Thoracic aorta (tissue), 2 donors: ENCODE data around the gene ZIC4. TPM values are rescaled to one million over a fixed set of nuclear protein-coding genes. Genes with fewer than 3 reads are reported as not detected.

ENCODE experiments used
- ATAC-seq: fragments of 150-250 bp; one replicate; pipeline ENCODE4 v1.8.0; 2017; ENCODE audit warnings: low read depth; ENCODE audit not compliant: insufficient number of reproducible peaks, low FRiP score
- DNase-seq: peaks from one replicate; pipeline ENCODE4 v3.0.0-alpha.2; 2020; ENCODE audit warnings: low spot score
- H3K27ac ChIP-seq, 2 donors: fragments of 200-600 bp; sonication (generic); 1 replicate in 1 of 2; 2 replicates in 1 of 2; pipeline ENCODE4 v1.5.1; 2016; ENCODE audit warnings: mild to moderate bottlenecking in 2 of 2, moderate library complexity in 2 of 2
- H3K27me3 ChIP-seq: fragments of 200-600 bp; sonication (generic); replicated peaks from 2 replicates; pipeline ENCODE4 v1.6.0; 2016; ENCODE audit warnings: mild to moderate bottlenecking; ENCODE audit not compliant: insufficient read depth
- H3K36me3 ChIP-seq: fragments of 200-600 bp; sonication (generic); one replicate; pipeline ENCODE4 v1.5.1; 2016
- H3K4me1 ChIP-seq, 2 donors: fragments of 200-600 bp; sonication (generic); 1 replicate in 1 of 2; 2 replicates in 1 of 2; pipeline versions ENCODE4 v1.5.1 to v1.6.0; 2016; ENCODE audit warnings: low read depth in 2 of 2, mild to moderate bottlenecking in 1 of 2; ENCODE audit not compliant: control insufficient read depth in 1 of 2
- H3K4me3 ChIP-seq: fragments of 200-600 bp; sonication (generic); 2 replicates; pipeline ENCODE4 v1.5.1; 2016; ENCODE audit warnings: mild to moderate bottlenecking
- H3K9me3 ChIP-seq: fragments of 200-600 bp; sonication (generic); 2 replicates; pipeline ENCODE4 v1.5.1; 2016
- total RNA-seq, 2 donors: library from RNA; depleted of rRNA; stranded (reverse); fragments of >200 nt; gene quantifications; one replicate each; pipeline versions ENCODE4 v1.1.0 to v1.2.3, GENCODE V29; 2016
- TF ChIP-seq, protein P1 (sequence below): fragments of 200-600 bp; sonication (generic); IDR thresholded peaks from one replicate; pipeline ENCODE4 v1.5.1; 2019; ENCODE audit warnings: antibody characterized with exemption

ZIC4 gene
- total RNA-seq, 2 donors from 2014 or later: not detected

GRCh38 chr3:147393943-147394883 lies 12.1 kb downstream of the ZIC4 start:
- Histone ChIP-seq H3K27me3 (peaks cover 30% of the 10 kb centered on the region), H3K4me1 (peaks cover 26 to 57% of the 10 kb centered on the region in 2 donors), H3K4me3 (peak overlapping the region; percentile 67), H3K27ac (peak overlapping the region in 1 of 2 donors; percentile 42), H3K36me3 (no peaks in the 10 kb centered on the region), H3K9me3 (no peaks in the 10 kb centered on the region)
- ATAC-seq (no peak), DNase-seq (no peak)
- TF ChIP-seq, protein P1, sequence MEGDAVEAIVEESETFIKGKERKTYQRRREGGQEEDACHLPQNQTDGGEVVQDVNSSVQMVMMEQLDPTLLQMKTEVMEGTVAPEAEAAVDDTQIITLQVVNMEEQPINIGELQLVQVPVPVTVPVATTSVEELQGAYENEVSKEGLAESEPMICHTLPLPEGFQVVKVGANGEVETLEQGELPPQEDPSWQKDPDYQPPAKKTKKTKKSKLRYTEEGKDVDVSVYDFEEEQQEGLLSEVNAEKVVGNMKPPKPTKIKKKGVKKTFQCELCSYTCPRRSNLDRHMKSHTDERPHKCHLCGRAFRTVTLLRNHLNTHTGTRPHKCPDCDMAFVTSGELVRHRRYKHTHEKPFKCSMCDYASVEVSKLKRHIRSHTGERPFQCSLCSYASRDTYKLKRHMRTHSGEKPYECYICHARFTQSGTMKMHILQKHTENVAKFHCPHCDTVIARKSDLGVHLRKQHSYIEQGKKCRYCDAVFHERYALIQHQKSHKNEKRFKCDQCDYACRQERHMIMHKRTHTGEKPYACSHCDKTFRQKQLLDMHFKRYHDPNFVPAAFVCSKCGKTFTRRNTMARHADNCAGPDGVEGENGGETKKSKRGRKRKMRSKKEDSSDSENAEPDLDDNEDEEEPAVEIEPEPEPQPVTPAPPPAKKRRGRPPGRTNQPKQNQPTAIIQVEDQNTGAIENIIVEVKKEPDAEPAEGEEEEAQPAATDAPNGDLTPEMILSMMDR: no peak

DNA sequence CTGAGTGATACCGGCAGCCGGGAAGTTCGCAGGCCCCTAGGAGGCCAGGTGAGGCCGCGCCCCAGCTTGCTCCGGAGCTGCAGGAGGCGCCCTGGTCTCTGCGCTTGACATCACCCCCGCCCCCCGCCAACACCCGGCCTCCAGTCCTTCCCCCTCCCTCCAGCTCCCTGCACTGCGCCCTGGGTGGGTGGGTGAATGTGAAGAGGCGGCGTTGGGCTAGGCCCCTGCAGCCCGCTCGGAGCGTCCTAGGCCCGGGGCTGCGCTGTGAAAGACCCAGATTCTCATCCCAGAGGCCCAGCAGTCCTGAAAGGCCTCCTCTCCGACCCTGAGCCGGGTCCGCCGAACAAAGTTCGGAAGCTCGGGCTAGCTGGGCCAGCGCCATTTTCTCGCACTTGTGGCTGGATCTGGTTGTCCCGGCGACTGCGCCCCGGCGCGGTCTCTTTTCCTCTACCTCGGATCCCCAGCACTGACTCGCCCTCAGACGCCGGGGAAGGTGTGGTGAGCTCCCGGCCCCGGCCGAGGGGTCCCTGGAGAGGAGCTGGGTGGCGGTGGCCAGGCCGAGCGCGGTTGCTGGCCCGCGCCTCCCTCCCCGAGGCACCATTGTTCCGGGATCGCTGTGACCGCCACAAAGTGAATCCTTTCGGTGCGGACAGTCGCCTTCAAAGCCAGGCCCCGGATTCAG lies 12.9 kb downstream of the ZIC4 start:
- ATAC-seq (no peak), DNase-seq (no peak)
- H3K4me3 ChIP-seq: peak overlapping the region; percentile 67
- no peaks in the 10 kb centered on the region for H3K36me3 ChIP-seq
- H3K4me1 ChIP-seq: peaks cover 26 to 57% of the 10 kb centered on the region in 2 donors
- peaks cover 30% of the 10 kb centered on the region for H3K27me3 ChIP-seq
- H3K27ac ChIP-seq: peak overlapping the region in 1 of 2 donors; percentile 42
- no peaks in the 10 kb centered on the region for H3K9me3 ChIP-seq
- TF ChIP-seq, protein P1: no peak

- ATAC-seq (no peak), DNase-seq (no peak)
- H3K9me3 ChIP-seq: no peaks in the 10 kb centered on the region
- H3K36me3 ChIP-seq: no peaks in the 10 kb centered on the region
- H3K4me3 ChIP-seq: peak overlapping the region; percentile 67
- H3K27me3 ChIP-seq: peaks cover 30% of the 10 kb centered on the region
- TF ChIP-seq, protein P1: no peak
- peaks cover 25 to 50% of the 10 kb centered on the region in 2 donors for H3K4me1 ChIP-seq
- peak overlapping the region in 1 of 2 donors; percentile 60 for H3K27ac ChIP-seq
These were observed 13.8 kb downstream of the ZIC4 start for GRCh38 chr3:147392625-147392946.

- H3K27me3 ChIP-seq: peaks cover 30% of the 10 kb centered on the region
These were observed 14.3 kb downstream of the ZIC4 start for GRCh38 chr3:147391781-147392624.

More at GRCh38 chr3:147391781-147392624, 14.3 kb downstream of the ZIC4 start:
- no peak for DNase-seq
- ATAC-seq: no peak
- Histone ChIP-seq H3K9me3 (no peaks in the 10 kb centered on the region), H3K36me3 (no peaks in the 10 kb centered on the region), H3K4me3 (peak overlapping the region; percentile 67), H3K27ac (peak overlapping the region in 1 of 2 donors; percentile 60), H3K4me1 (peaks cover 22 to 45% of the 10 kb centered on the region in 2 donors)
- TF ChIP-seq, protein P1: peak; percentile 21
